HG03196 (cell line): ENCODE results near the gene SEMA4D.

Source experiments
- ATAC-seq: cut with Tn5 transposase; IDR thresholded peaks from one replicate; pipeline ENCODE4 v1.9.1; 2021; ENCODE audit not compliant: unreplicated experiment

Gene SEMA4D

DNA sequence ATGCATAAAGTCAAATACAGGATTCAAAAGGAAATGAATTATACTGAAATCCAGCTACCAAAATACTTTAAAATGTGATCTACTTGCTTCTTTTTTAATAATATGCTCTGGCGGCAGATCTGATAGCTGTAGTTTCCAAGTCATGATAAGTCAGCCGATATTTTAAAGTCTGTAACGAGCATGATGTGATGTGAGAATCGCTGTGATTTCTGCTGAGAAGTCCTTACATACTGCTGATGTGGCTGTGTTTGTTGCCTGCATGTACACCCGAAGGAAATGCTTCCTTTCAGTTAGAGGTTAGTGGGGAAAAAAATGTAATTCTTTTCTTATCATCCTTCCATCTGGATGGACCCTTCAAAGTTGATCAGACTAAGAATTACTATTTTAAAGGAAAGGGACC is 4.8 kb upstream of the SEMA4D start:
- ATAC-seq: no peak

DNA sequence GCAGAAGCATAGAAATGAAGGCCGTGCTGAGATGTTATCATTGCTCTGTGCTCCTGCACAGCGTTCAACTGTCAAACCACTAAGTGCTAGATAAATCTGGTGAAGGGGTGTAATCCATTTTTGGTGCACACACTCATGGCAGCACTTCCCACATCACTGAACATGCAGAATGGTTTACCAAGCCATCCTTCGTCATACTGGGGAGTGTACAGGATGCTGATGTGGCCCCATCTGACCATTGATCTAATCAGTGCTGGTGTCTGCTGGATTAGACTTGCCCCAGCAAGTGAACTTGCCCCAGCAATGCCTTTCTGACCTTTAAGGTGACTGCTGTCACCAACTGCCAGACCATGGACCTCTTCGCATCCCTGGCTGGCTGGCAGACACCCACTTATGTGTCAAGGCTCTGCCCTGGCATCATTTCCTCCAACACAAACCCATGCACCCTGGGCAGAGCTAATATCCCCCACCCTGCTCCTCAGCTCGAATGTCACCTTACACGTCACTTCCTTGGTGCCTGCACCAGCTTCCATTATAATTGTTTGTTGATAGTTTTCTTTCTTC is 4.2 kb upstream of the SEMA4D start:
- ATAC-seq: no peak

DNA sequence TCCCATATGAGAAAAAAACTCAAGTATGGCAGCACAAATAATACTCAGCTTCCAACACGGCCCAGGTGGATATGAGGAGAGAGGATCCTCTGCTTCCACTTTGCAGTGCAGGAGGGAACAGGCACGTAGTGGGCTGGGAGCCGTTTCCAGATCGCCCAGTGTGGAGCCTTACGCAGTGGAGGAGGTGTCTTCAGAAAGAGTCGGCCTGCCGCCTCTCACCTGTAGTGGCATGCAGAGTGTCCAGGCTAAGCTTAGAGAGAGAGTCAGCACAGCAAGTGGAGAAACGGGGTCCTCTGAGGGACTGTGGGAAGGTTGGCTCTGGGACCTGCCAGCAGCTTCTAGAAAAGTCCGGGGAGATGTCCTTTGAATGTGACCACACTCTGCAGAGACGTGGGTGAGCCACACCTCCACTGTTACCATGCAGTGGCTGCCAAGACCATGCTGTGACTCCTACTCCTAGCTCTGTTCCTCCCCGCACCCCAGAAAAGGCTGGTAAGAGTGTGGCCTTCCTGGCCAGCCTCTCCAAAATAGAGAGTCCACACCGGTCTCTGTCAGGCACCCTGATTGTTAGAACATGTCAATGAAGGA is 3.5 kb upstream of the SEMA4D start:
- no peak for ATAC-seq

DNA sequence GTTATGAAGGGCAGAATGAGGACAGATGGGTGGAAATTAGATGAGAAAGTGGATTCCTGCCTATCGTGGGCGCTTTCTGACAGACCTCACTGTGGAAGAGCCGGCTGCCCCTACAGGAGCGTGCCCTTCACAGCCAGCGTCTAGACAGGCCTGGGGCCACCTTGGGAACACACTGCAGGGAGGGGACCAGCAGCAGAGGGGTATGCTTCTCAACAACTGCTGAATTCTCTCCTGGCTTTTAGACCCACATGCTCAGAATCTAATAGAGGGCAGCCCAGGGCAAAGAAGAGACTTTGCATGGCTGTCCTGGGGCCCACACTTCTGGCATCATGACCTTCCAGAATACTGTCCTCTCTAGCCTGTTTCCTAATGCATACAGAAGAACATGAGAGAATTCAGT is 2.1 kb upstream of the SEMA4D start:
- no peak for ATAC-seq

DNA sequence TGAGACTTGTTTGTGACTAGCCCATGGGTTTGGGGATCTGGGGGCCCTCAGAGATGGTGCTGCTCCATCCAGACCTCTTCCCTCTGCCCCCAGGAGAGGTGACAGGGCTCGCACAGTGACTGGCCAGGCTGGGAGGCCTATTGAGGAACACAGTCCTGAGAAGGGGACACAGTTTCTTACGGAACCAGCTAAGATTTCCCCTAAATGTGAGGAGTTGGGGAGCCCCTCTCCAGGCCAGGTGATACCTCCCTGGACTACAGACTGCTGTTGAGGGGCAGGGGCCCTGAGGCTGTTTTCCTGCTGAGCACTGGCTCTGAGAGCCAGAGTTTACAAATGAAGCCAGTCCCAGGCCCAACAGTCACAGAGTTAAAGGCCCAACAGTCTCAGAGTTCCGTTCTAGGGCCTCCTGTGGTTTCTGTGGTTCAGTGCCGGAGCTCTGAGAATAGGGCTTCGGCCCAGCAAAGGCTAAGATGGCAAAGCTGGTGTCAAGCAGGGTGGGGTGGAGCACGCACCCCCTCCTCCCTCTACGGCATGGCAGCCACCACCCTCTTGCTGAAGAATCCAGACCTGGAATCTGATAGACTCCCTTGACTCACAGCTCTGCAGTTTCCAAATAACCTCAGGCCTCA is 1.1 kb upstream of the SEMA4D start:
- peak; percentile 45 for ATAC-seq

DNA sequence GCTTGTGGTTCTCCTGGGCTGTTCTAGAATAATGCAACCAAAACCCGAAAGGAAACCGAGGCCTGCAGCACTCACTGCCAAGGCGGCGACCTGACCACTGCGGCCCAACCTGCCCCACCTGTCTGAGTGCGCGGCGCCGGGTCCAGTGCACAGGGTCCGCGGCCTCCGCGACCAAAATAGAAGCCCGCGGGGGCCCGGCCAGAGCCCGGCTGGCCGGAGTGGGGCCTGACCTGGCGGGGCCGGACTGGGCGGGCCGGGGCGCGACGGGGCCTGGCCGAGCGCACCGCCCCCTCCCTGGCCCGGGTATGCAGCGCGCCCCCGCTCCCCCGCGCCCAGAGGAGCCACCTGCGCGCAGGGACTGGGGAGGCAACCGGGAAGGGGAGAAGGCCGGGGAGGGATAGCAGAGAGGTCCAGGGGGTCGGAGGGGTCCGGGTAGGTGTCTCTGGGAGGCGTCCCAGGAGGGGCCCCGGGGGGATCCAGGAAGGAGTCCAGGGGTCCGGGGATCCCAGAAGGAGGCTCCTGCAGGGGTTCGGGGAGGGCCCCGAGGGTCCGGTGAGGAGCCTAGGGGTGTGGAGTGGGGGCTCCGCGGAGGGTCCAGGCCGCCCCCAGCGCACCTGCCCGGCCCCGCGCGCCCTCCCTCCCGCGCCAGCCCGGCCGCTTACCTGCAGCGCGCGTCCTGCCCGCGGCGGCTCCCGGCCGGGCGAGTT is 503 bp downstream of the SEMA4D start:
- ATAC-seq: no peak

DNA sequence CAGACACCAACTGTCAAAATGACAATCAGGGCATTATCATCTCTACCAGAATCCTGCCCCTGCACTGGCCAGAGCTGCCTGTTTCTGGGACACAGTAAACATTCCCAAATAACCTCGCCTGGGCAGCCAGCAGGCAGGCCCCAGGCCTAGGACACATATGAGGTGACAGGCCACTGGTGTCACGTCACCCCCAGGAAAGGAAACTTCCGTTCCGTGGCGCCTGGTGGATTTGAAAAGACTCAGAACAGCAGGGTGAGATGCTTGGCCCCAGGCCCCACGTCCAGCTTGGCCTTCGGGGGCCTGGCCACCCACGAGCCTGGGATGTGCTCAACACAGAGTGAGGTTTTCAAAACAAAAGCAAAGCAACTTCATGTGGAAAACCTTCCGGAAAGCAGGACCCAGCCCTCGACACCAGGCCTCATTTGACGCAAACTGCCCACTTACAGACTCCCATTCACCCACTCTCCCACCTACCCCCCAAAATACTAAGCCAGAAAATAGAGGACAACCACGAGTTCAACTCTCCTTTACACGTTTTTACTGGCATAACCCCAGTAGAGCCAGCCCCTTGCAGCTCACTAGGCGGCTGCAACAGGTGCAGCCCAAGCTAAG is 1.2 kb downstream of the SEMA4D start:
- no peak for ATAC-seq

DNA sequence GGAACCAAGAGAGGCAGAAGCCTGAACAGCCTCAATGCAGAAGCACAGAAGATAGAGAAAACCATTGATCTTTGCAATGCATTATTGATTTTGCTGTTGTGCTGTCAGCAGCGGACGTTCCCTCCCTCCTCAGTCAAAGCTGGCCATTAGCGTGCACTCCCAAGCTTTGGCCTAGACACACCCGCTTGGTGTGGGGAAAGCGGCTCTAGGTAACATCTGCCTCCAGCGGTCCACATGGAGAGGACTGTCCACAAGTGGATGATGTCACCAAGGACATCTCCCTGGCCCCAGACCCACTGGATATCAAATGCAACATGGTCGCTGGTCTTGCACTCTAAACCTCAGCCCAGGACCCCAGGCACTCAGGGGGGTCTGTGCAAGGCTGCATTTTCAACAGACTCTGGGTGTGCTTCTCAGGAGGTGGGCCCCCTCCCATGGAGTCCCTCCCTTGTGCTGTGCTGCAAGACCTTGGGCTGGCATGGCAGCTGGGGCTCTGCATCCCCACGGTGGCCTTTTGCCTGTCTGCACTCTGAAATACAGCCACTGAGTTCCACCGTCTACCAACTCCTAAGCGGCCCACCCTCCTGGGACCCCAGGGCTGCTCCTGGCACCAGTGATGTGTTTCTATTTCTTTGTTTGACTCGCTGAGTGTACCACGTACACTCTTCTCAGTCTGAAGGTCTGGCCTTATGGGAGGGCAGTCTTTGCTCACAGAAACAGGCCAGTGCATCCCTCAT is 1.9 kb downstream of the SEMA4D start:
- ATAC-seq: no peak

DNA sequence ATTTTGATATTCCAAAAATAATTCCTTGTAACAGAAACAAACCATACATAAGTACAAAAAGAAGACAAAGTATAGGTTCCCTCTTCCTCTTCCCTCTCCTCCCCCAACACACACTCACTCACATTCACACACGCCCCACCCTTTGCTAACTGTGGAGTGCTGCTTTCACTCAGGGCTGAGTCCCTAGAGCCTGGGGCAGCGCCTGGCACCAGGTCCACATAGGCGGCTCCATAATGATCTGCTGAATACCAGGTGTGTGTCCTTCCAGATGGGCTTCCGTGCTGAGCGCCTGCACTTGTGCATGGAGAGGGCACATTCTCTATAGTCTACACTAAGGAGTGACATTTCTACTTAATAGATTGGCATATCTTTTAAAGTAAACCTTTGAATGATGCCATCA is 3.7 kb downstream of the SEMA4D start:
- ATAC-seq: no peak

DNA sequence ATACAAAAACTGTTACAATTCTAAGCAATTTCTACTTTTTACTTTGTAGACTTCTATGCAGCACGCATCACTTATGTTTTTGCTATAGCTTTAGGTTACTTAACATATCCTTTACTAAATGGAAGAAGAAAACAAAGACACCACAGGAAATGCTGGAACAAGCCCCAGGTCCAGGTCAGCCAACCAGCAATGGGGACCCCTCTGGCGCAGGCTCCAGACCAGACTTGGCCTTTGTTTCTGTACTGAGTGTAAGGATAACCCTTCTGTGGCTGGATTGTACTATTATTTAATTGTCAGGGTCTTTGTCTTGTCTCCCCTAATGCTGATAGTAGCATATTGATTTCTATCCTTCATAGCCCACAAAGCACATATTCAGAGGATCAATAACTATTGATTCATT is 4.2 kb downstream of the SEMA4D start:
- ATAC-seq: no peak

DNA sequence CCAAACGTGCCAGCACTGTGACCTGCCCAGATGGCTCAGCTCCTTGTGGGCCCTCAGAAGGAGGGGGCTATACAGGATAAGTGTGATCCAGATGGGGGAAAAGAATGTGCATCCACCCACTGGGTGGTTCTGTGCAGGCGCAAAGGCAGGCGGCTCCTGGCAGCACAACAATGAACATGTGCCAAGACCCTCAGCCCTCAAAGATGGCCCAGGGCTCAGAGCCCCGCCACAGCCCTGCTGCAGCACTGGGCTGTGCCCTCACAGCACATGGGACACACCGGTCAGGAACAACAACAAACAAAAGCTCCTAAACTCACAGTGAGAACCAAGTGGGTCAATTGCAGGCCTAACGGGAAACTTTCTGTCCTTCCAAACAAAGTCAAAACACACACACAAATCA is 4.7 kb downstream of the SEMA4D start:
- no peak for ATAC-seq

DNA sequence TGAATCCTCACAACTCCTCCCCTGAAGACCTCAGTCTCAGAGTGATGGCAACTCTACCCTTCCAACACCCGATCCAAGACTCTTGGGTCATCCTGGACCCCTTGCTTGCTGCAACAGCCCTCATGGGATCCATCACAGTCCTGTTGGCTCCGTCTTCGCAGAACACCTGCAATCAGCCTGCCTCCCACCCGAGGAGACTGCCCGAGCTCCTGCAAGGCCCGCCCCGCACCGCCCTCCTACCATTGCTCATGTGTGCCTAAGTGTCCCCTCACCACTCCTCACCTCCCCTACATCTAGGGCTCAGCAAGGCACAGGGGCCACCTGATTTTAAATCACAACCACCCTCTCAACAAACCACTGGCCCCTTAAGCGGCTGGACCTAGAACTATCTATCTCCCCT is 5.3 kb downstream of the SEMA4D start:
- no peak for ATAC-seq

DNA sequence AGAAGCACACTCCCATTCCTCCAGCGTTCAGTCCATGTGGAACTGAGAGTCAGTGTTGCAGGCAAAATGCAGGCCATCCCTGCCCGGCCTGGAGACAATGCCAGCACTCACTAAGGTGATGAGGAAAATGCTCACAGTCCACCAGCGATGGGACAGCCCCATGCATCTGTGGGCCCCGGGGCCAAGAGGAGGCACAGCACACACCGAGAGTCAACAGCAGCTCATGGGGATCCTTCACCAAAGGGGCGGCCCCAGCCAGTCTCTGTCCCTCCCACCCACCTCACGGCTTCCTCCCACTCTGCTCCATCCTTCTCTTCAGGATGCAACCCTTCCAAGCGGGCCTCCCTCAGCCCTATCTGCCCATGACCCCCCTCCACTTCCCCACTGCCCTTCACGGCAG is 6.2 kb downstream of the SEMA4D start:
- ATAC-seq: no peak

DNA sequence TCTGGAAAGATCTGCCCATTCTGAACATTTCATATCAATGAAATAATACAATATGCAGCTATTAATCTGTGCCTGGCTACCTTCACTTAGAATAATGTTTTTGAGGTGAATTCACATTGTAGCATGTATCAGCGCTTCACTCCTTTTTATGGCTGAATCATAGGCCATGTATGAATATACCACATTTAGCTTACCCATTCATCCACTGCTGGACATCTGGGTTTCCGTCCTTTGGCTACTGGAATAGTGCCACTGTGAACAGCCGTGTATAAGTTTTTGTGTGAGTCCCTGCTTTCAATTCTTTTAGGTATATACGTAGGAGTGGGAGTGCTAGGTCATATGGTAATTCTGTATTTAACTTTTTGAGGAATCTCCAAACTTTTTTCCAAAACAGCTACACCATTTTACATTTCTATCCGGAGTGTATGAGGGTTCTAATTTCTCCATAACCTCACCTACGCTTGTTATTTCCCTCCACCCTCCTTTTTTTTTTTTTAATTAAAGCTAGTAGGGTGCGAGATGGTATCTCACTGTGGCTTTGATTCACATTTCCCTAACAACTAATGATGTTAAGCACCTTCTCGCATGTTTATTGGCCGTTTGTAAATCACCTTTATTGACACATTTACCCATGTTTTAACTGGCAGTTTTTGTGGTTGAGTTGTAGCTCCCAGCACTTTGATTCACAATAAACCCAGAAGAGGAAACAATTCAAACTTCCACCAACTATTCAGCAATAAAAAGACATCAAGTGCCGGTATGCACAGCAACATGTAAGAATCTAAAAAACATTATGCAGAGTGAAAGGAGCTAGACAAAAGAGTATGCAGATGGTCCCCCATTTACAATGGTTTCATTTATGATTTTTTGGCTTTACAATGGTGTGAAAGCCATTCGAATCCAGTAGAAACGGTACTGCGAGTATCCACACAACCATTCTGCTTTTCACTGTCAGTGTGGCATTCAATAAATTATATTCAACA is 8.1 kb downstream of the SEMA4D start:
- no peak for ATAC-seq

DNA sequence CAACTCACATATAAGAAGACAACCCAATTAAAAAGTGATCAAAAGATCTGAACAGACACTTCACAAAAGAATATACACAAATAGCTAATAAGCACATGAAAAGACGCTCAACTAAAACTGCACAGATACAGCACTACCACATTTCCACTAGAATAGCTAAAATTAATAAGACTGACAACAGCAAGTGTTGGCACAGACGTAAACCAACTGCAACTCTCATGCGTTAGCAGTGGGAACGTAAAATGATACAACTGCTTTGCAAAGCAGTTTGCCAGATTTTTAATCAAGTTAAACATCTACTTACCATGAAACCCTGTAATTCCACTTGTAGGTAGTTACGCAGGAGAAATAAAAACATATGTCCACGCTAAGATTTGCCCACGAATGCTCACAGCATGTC is 9.0 kb downstream of the SEMA4D start:
- ATAC-seq: no peak

DNA sequence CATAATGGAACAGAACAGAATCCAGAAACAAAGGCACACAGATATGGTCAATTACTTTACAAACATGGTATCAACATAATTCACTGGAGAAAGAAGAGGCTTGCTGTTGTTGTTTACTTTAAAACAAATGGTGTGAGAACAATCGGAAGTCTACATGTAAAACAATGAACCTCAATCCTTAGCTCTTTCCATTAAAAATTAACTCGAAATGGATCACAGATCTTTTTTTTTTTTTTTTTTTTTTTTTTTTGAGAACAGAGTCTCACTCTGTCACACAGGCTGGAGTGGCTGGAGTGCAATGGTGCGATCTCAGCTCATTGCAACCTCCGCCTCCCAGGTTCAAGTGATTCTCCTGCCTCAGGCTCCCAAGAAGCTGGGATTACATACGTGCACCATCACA is 9.8 kb downstream of the SEMA4D start:
- ATAC-seq: no peak

DNA sequence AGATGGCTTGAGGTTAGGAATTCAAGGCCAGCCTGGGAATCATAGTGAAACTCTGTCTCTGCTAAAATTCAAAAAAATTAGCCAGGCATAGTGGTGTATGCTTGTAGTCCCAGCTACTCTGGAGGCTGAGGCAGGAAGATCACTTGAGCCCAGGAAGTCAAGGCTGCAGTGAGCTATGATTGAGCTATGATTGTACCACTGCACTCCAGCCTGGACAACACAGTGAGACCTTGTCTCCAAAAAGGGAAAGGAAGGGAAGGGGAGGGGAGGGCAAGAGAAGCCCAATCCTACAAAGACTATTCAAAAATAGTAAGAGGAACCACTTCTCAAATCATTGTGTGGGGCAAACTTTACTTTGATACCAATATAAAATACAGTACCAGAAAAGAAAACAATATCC is 11.2 kb downstream of the SEMA4D start:
- no peak for ATAC-seq

DNA sequence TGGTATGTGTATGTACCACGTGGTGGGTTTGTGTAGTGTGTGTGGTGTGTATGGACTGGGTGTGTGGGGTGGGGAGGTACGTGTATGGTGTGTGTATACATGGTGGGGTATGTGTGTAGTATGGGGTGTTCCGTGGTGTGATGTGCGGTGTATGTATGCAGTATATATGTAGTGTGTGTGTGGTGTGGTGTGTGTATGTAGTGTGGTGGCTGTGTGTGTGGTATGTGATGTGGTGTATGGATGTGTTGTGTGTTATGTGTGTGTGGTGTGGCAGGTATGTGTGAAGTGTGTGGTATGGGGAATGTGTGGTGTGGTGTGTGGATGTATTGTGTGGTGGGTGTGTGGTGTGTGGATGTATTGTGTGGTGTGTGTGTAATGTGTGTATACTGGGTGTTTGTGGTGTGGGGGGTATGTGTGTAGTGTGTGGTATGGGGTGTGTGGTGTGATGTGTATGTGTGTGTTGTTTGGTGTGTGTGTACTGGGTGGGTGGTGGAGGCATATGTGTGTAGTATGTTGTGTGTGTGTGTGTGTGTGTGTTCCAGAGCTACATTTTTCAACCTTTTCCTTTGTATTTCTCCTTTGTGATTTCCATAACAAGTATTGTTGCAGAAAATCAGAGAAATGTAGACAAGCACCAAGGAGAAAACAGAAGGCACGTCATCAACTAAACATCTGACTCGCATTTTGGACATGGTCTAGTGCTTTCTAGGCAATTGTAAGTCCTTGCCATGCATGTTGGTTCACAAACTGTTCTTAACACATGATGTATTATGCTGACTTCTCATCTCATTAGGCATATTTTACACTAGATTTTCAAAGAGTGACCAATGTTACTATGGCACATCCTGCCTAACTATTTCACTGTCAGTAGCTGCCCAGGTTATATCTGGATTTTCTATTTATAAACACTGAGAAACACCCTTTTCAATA is 13.2 kb downstream of the SEMA4D start:
- no peak for ATAC-seq
